WERI-Rb-1 (cell line): ENCODE data around the gene KCNE1.

Source experiments
- DNase-seq: peaks from one replicate; pipeline ENCODE4 v3.0.0-alpha.2; 2020
- H3K27ac ChIP-seq: fragments of 250-450 bp; sonication (Bioruptor Pico); 2 replicates; pipeline ENCODE4 v1.5.1; 2020; ENCODE audit warnings: mild to moderate bottlenecking, moderate library complexity
- H3K27me3 ChIP-seq: fragments of 250-450 bp; sonication (Bioruptor Pico); 2 replicates; pipeline ENCODE4 v1.5.1; 2021; ENCODE audit warnings: mild to moderate bottlenecking, low read depth, moderate library complexity; ENCODE audit not compliant: insufficient read depth, severe bottlenecking
- H3K36me3 ChIP-seq: fragments of 250-450 bp; sonication (Bioruptor Pico); 2 replicates; pipeline ENCODE4 v1.5.1; 2020; ENCODE audit warnings: mild to moderate bottlenecking, moderate library complexity
- H3K4me3 ChIP-seq: 2 replicates; pipeline ENCODE4 v1.5.1; 2011; ENCODE audit warnings: low read depth, mild to moderate bottlenecking, control low read depth, low read length
- H3K9me3 ChIP-seq: fragments of 250-450 bp; sonication (Bioruptor Pico); 2 replicates; pipeline ENCODE4 v1.5.1; 2021; ENCODE audit warnings: mild to moderate bottlenecking, moderate library complexity; ENCODE audit not compliant: severe bottlenecking
- CTCF ChIP-seq: IDR thresholded peaks from 2 replicates; pipeline ENCODE4 v1.5.1; 2011; ENCODE audit warnings: low read depth, mild to moderate bottlenecking, control low read depth, inconsistent platforms, low read length

Gene KCNE1

GRCh38 chr21:34524646-34525601 is 12.9 kb upstream of the KCNE1 start:
- TF ChIP-seq CTCF = no peak
- Histone ChIP-seq H3K9me3 (no peaks in the 10 kb centered on the region), H3K27me3 (no peaks in the 10 kb centered on the region), H3K4me3 (no peak overlapping the region), H3K27ac (no peak overlapping the region), H3K36me3 (peaks cover 8% of the 10 kb centered on the region; the same call in 1 of the 2 replicates)
- peak; percentile 68 for DNase-seq

- Histone ChIP-seq H3K27me3 (no peaks in the 10 kb centered on the region), H3K27ac (no peak overlapping the region), H3K9me3 (no peaks in the 10 kb centered on the region), H3K36me3 (peaks cover 9% of the 10 kb centered on the region), H3K4me3 (no peak overlapping the region)
- no peak for DNase-seq
- TF ChIP-seq CTCF = no peak
Measured at GRCh38 chr21:34523019-34523555, 11.1 kb upstream of the KCNE1 start.

- Histone ChIP-seq H3K36me3 (peaks cover 14% of the 10 kb centered on the region), H3K4me3 (no peak overlapping the region), H3K27me3 (no peaks in the 10 kb centered on the region), H3K27ac (no peak overlapping the region), H3K9me3 (no peaks in the 10 kb centered on the region)
- DNase-seq = no peak
- no peak for TF ChIP-seq CTCF
Measured at GRCh38 chr21:34522284-34522683, 10.3 kb upstream of the KCNE1 start.

- no peak overlapping the region for H3K27ac ChIP-seq
- no peaks in the 10 kb centered on the region for H3K9me3 ChIP-seq
- peaks cover 14% of the 10 kb centered on the region for H3K36me3 ChIP-seq
Measured at GRCh38 chr21:34521561-34521960, 9.6 kb upstream of the KCNE1 start.

GRCh38 chr21:34520764-34521508 is 8.9 kb upstream of the KCNE1 start:
- H3K9me3 ChIP-seq = no peaks in the 10 kb centered on the region
- DNase-seq = no peak
- H3K27me3 ChIP-seq = no peaks in the 10 kb centered on the region
- no peak overlapping the region for H3K27ac ChIP-seq
- H3K4me3 ChIP-seq = no peak overlapping the region
- peaks cover 14% of the 10 kb centered on the region for H3K36me3 ChIP-seq
- no peak for TF ChIP-seq CTCF

More at GRCh38 chr21:34521561-34521960, 9.6 kb upstream of the KCNE1 start:
- H3K4me3 ChIP-seq = no peak overlapping the region
- DNase-seq = no peak
- TF ChIP-seq CTCF = no peak
- H3K27me3 ChIP-seq = no peaks in the 10 kb centered on the region
